Measurements from ENCODE around the gene NRROS.
A peak's percentile ranks its signal among the peaks of the same experiment; 100 is the strongest.
"Not testable (repeated sequence)": the region's sequence is repeated elsewhere in the genome, so short reads cannot be mapped to it uniquely, and the experiment has no call there.

The NRROS gene

GRCh38 chr3:196625331-196625730 lies 14.2 kb upstream of the NRROS start:
- no peak for DNase-seq

GRCh38 chr3:196627918-196628231 lies 11.6 kb upstream of the NRROS start:
- no peak for DNase-seq

- DNase-seq = no peak
Measured at GRCh38 chr3:196629228-196629627, 10.3 kb upstream of the NRROS start.

- no peak for DNase-seq
Measured at GRCh38 chr3:196631682-196632045, 7.8 kb upstream of the NRROS start.

GRCh38 chr3:196632046-196632751 lies 7.3 kb upstream of the NRROS start:
- peak; percentile 82 to 86 for DNase-seq

- DNase-seq = no peak
Measured at GRCh38 chr3:196633555-196634151, 5.8 kb upstream of the NRROS start.

GRCh38 chr3:196634224-196634623 lies 5.3 kb upstream of the NRROS start:
- no peak for DNase-seq

GRCh38 chr3:196634829-196635228 lies 4.7 kb upstream of the NRROS start:
- no peak for DNase-seq

- DNase-seq = no peak
Measured at GRCh38 chr3:196636369-196637349, 2.8 kb upstream of the NRROS start.

- DNase-seq = not testable (repeated sequence)
Measured at GRCh38 chr3:196637941-196638340, 1.6 kb upstream of the NRROS start.

GRCh38 chr3:196638861-196639482 lies 522 bp upstream of the NRROS start:
- no peak for DNase-seq

GRCh38 chr3:196640297-196641018 lies 964 bp downstream of the NRROS start:
- DNase-seq = no peak

GRCh38 chr3:196641333-196642054 lies 2.0 kb downstream of the NRROS start:
- no peak for DNase-seq

- DNase-seq = no peak
Measured at GRCh38 chr3:196642434-196642833, 2.9 kb downstream of the NRROS start.

- no peak for DNase-seq
Measured at GRCh38 chr3:196643201-196643749, 3.8 kb downstream of the NRROS start.

GRCh38 chr3:196643761-196644160 lies 4.3 kb downstream of the NRROS start:
- no peak for DNase-seq

GRCh38 chr3:196645096-196645495 lies 5.6 kb downstream of the NRROS start:
- DNase-seq = no peak

GRCh38 chr3:196645897-196646665 lies 6.6 kb downstream of the NRROS start:
- DNase-seq = no peak

GRCh38 chr3:196646666-196647216 lies 7.2 kb downstream of the NRROS start:
- no peak for DNase-seq

- no peak for DNase-seq
Measured at GRCh38 chr3:196650740-196651311, 11.3 kb downstream of the NRROS start.
